ENCODE data around the gene CTNNBL1.

GRCh38 chr20:37917461-37917860 is 223.6 kb downstream of the CTNNBL1 start:
- TF ChIP-seq POLR2A (IDR thresholded peaks at IDR 0.05) (no peak), CTCF (IDR thresholded peaks at IDR 0.05) (no peak)
